Right forelimb (tissue), 1 donor: ENCODE measurements around the gene MRNIP.

ENCODE experiments used
- DNase-seq: peaks from one replicate; pipeline ENCODE4 v3.0.0-alpha.2; 2018

MRNIP gene

GRCh38 chr5:179870952-179871351 lies 12.3 kb upstream of the MRNIP start:
- peak; percentile 28 for DNase-seq

- DNase-seq, result peak; percentile 55
Observed at GRCh38 chr5:179870403-179870903, 11.8 kb upstream of the MRNIP start.

- peak; percentile 43 for DNase-seq
Observed at GRCh38 chr5:179869641-179870402, 11.2 kb upstream of the MRNIP start.

GRCh38 chr5:179869101-179869500 lies 10.5 kb upstream of the MRNIP start:
- peak; percentile 38 for DNase-seq

- peak; percentile 33 for DNase-seq
Observed at GRCh38 chr5:179868541-179868940, 9.9 kb upstream of the MRNIP start.

- peak; percentile 29 for DNase-seq
Observed at GRCh38 chr5:179867476-179867875, 8.9 kb upstream of the MRNIP start.

- no peak for DNase-seq
Observed at GRCh38 chr5:179867079-179867465, 8.5 kb upstream of the MRNIP start.

GRCh38 chr5:179866241-179867078 lies 7.8 kb upstream of the MRNIP start:
- DNase-seq, result peak; percentile 35

- DNase-seq, result peak; percentile 37
Observed at GRCh38 chr5:179865491-179866240, 7.0 kb upstream of the MRNIP start.

- DNase-seq, result peak; percentile 33
Observed at GRCh38 chr5:179864686-179865085, 6.1 kb upstream of the MRNIP start.

GRCh38 chr5:179863449-179864085 lies 5.0 kb upstream of the MRNIP start:
- peak; percentile 21 for DNase-seq

- no peak for DNase-seq
Observed at GRCh38 chr5:179862891-179863290, 4.3 kb upstream of the MRNIP start.

- DNase-seq, result peak; percentile 42
Observed at GRCh38 chr5:179862296-179862695, 3.7 kb upstream of the MRNIP start.

GRCh38 chr5:179860301-179860700 lies 1.7 kb upstream of the MRNIP start:
- DNase-seq, result peak; percentile 33

- no peak for DNase-seq
Observed at GRCh38 chr5:179858241-179858585, 404 bp downstream of the MRNIP start.

- no peak for DNase-seq
Observed at GRCh38 chr5:179854356-179854755, 4.3 kb downstream of the MRNIP start.

GRCh38 chr5:179852993-179853547 lies 5.5 kb downstream of the MRNIP start:
- no peak for DNase-seq

GRCh38 chr5:179841621-179842020 lies 17.0 kb downstream of the MRNIP start:
- DNase-seq, result no peak

- DNase-seq, result no peak
Observed at GRCh38 chr5:179840766-179841165, 17.9 kb downstream of the MRNIP start.

- DNase-seq, result no peak
Observed at GRCh38 chr5:179840321-179840720, 18.3 kb downstream of the MRNIP start.

- DNase-seq, result no peak
Observed at GRCh38 chr5:179839328-179840256, 19.0 kb downstream of the MRNIP start.
